Brain microvascular endothelial cell (primary cell): ENCODE data around the gene MIOS.

ENCODE experiments used
- DNase-seq: peaks from one replicate; pipeline ENCODE4 v3.0.0-alpha.2; 2020
- H3K27ac ChIP-seq: fragments of 250-450 bp; sonication (Bioruptor Pico); 2 replicates; pipeline ENCODE4 v1.5.1; 2020; ENCODE audit warnings: mild to moderate bottlenecking, moderate library complexity
- H3K27me3 ChIP-seq: fragments of 250-450 bp; sonication (Bioruptor Pico); replicated peaks from 2 replicates; pipeline ENCODE4 v1.5.1; 2020; ENCODE audit warnings: mild to moderate bottlenecking
- H3K36me3 ChIP-seq: fragments of 250-450 bp; sonication (Bioruptor Pico); replicated peaks from 2 replicates; pipeline ENCODE4 v1.5.1; 2020; ENCODE audit warnings: mild to moderate bottlenecking
- H3K4me3 ChIP-seq: 2 replicates; pipeline ENCODE4 v1.5.1; 2011; ENCODE audit warnings: low read depth, mild to moderate bottlenecking, control low read depth, low read length, moderate library complexity
- CTCF ChIP-seq: IDR thresholded peaks from 2 replicates; pipeline ENCODE4 v1.5.1; 2011; ENCODE audit warnings: low read depth, mild to moderate bottlenecking, moderate library complexity, low read length, control low read depth, inconsistent platforms; ENCODE audit errors: missing control alignments
- in situ Hi-C: cut with HindIII; loops from 2 replicates; pipeline ENCODE4 v1.10.0; 2017; ENCODE audit warnings: low sequenced_read_pairs, low pct_ligation_motif_present

The MIOS gene

GRCh38 chr7:7585241-7585928 is 18.7 kb downstream of the MIOS start:
- no peaks in the 10 kb centered on the region for H3K36me3 ChIP-seq
- DNase-seq = no peak
- in situ Hi-C loops = no loop called here
- no peak for TF ChIP-seq CTCF
- no peak overlapping the region for H3K4me3 ChIP-seq
- no peak overlapping the region for H3K27ac ChIP-seq
- H3K27me3 ChIP-seq = no peaks in the 10 kb centered on the region

- no peaks in the 10 kb centered on the region for H3K27me3 ChIP-seq
- H3K4me3 ChIP-seq = no peak overlapping the region
- no peak for TF ChIP-seq CTCF
- H3K36me3 ChIP-seq = peaks cover 2% of the 10 kb centered on the region
- H3K27ac ChIP-seq = no peak overlapping the region
- no peak for DNase-seq
- in situ Hi-C loops = no loop called here
Observed at GRCh38 chr7:7595451-7595850, 28.8 kb downstream of the MIOS start.

GRCh38 chr7:7596176-7596575 is 29.5 kb downstream of the MIOS start:
- no peak for TF ChIP-seq CTCF
- no peak overlapping the region for H3K27ac ChIP-seq
- in situ Hi-C loops = no loop called here
- H3K27me3 ChIP-seq = no peaks in the 10 kb centered on the region
- H3K36me3 ChIP-seq = peaks cover 2% of the 10 kb centered on the region
- H3K4me3 ChIP-seq = no peak overlapping the region
- DNase-seq = no peak

GRCh38 chr7:7607010-7607409 is 40.3 kb downstream of the MIOS start:
- H3K36me3 ChIP-seq = peaks cover 2% of the 10 kb centered on the region
- TF ChIP-seq CTCF = no peak
- no peak for DNase-seq
- in situ Hi-C loops = no loop called here
- H3K27ac ChIP-seq = no peak overlapping the region
- no peak overlapping the region for H3K4me3 ChIP-seq
- no peaks in the 10 kb centered on the region for H3K27me3 ChIP-seq

- no peaks in the 10 kb centered on the region for H3K27me3 ChIP-seq
- in situ Hi-C loops = no loop called here
- H3K4me3 ChIP-seq = no peak overlapping the region
- H3K27ac ChIP-seq = no peak overlapping the region
- no peak for TF ChIP-seq CTCF
- peaks cover 2% of the 10 kb centered on the region for H3K36me3 ChIP-seq
- no peak for DNase-seq
Observed at GRCh38 chr7:7609330-7609729, 42.6 kb downstream of the MIOS start.

GRCh38 chr7:7612519-7612918 is 45.8 kb downstream of the MIOS start:
- no peak overlapping the region for H3K27ac ChIP-seq
- in situ Hi-C loops = no loop called here
- H3K27me3 ChIP-seq = no peaks in the 10 kb centered on the region
- no peak overlapping the region for H3K4me3 ChIP-seq
- no peak for TF ChIP-seq CTCF
- H3K36me3 ChIP-seq = no peaks in the 10 kb centered on the region
- no peak for DNase-seq
